GM21619 (cell line): Measurements from ENCODE around the gene CDC42BPA.
"Not testable (repeated sequence)": the region's sequence is repeated elsewhere in the genome, so short reads cannot be mapped to it uniquely, and the experiment has no call there.

ENCODE experiments used
- ATAC-seq: cut with Tn5 transposase; IDR thresholded peaks from one replicate; pipeline ENCODE4 v1.9.1; 2021; ENCODE audit not compliant: unreplicated experiment

Gene CDC42BPA

GRCh38 chr1:227311389-227312001 is 6.8 kb downstream of the CDC42BPA start:
- no peak for ATAC-seq

GRCh38 chr1:227308367-227309336 is 9.6 kb downstream of the CDC42BPA start:
- ATAC-seq = no peak

GRCh38 chr1:227306689-227307088 is 11.6 kb downstream of the CDC42BPA start:
- ATAC-seq = no peak

- ATAC-seq = no peak
These were observed 12.2 kb downstream of the CDC42BPA start for GRCh38 chr1:227305894-227306626.

GRCh38 chr1:227304665-227305064 is 13.6 kb downstream of the CDC42BPA start:
- no peak for ATAC-seq

- no peak for ATAC-seq
These were observed 14.6 kb downstream of the CDC42BPA start for GRCh38 chr1:227303662-227304061.

- ATAC-seq = no peak
These were observed 17.6 kb downstream of the CDC42BPA start for GRCh38 chr1:227300682-227301081.

GRCh38 chr1:227299688-227300087 is 18.6 kb downstream of the CDC42BPA start:
- no peak for ATAC-seq

GRCh38 chr1:227299241-227299627 is 19.1 kb downstream of the CDC42BPA start:
- ATAC-seq = no peak

- ATAC-seq = no peak
These were observed 19.6 kb downstream of the CDC42BPA start for GRCh38 chr1:227298512-227299240.

- ATAC-seq = no peak
These were observed 21.1 kb downstream of the CDC42BPA start for GRCh38 chr1:227297073-227297793.

- no peak for ATAC-seq
These were observed 22.7 kb downstream of the CDC42BPA start for GRCh38 chr1:227295609-227296008.

GRCh38 chr1:227285745-227286144 is 32.5 kb downstream of the CDC42BPA start:
- ATAC-seq = no peak

GRCh38 chr1:227281371-227281770 is 36.9 kb downstream of the CDC42BPA start:
- no peak for ATAC-seq

GRCh38 chr1:227280836-227281235 is 37.5 kb downstream of the CDC42BPA start:
- no peak for ATAC-seq

- ATAC-seq = not testable (repeated sequence)
These were observed 42.1 kb downstream of the CDC42BPA start for GRCh38 chr1:227276156-227276693.

- no peak for ATAC-seq
These were observed 44.7 kb downstream of the CDC42BPA start for GRCh38 chr1:227273557-227273956.

- ATAC-seq = no peak
These were observed 45.9 kb downstream of the CDC42BPA start for GRCh38 chr1:227272428-227272827.

- no peak for ATAC-seq
These were observed 47.7 kb downstream of the CDC42BPA start for GRCh38 chr1:227270554-227270953.

GRCh38 chr1:227268943-227269342 is 49.3 kb downstream of the CDC42BPA start:
- no peak for ATAC-seq
